GM18951 (cell line): ENCODE measurements around the gene COG5.

Source experiments
- POLR2A ChIP-seq: IDR thresholded peaks from 4 replicates; pipeline ENCODE4 v1.6.1; 2011; ENCODE audit warnings: mild to moderate bottlenecking; ENCODE audit not compliant: insufficient read length, insufficient read depth; ENCODE audit errors: extremely low read depth
- in situ Hi-C: fragments of 300-500 bp; cut with MboI; formaldehyde crosslinking; loops from one replicate; pipeline ENCODE4 v1.12.0; 2022; ENCODE audit warnings: low sequenced_read_pairs, mixed read lengths, inconsistent platforms; ENCODE audit not compliant: unreplicated experiment

The COG5 gene

GRCh38 chr7:107480932-107481331 is 82.8 kb downstream of the COG5 start:
- no peak for TF ChIP-seq POLR2A
- in situ Hi-C loops = no loop called here

- TF ChIP-seq POLR2A = no peak
- in situ Hi-C loops = no loop called here
Observed at GRCh38 chr7:107479303-107479702, 84.4 kb downstream of the COG5 start.

GRCh38 chr7:107474104-107474521 is 89.6 kb downstream of the COG5 start:
- in situ Hi-C loops = no loop called here
- TF ChIP-seq POLR2A = no peak

- in situ Hi-C loops = no loop called here
- TF ChIP-seq POLR2A = no peak
Observed at GRCh38 chr7:107472116-107472515, 91.6 kb downstream of the COG5 start.

GRCh38 chr7:107471292-107472070 is 92.2 kb downstream of the COG5 start:
- in situ Hi-C loops = no loop called here
- TF ChIP-seq POLR2A = no peak

- no peak for TF ChIP-seq POLR2A
- in situ Hi-C loops = no loop called here
Observed at GRCh38 chr7:107469929-107470328, 93.8 kb downstream of the COG5 start, which contains the start of gene GPR22. GPR22 (plus strand) TSS chr7:107470057; CDS start chr7:107474061, 4,004 bp downstream.

GRCh38 chr7:107468824-107469223 is 94.9 kb downstream of the COG5 start:
- in situ Hi-C loops = no loop called here
- TF ChIP-seq POLR2A = no peak

GRCh38 chr7:107467972-107468371 is 95.7 kb downstream of the COG5 start:
- in situ Hi-C loops = no loop called here
- no peak for TF ChIP-seq POLR2A

GRCh38 chr7:107464666-107465226 is 99.0 kb downstream of the COG5 start:
- TF ChIP-seq POLR2A = no peak
- in situ Hi-C loops = no loop called here

GRCh38 chr7:107463139-107464078 is 100.3 kb downstream of the COG5 start:
- in situ Hi-C loops = no loop called here
- no peak for TF ChIP-seq POLR2A

- no peak for TF ChIP-seq POLR2A
- in situ Hi-C loops = no loop called here
Observed at GRCh38 chr7:107461938-107462533, 101.7 kb downstream of the COG5 start.

GRCh38 chr7:107453388-107453787 is 110.3 kb downstream of the COG5 start:
- in situ Hi-C loops = loop anchor here (10.0 kb wide), 1 partner anchor 271 kb away; no protein-coding TSS in a partner anchor
- TF ChIP-seq POLR2A = no peak

- in situ Hi-C loops = loop anchor here (10.0 kb wide), 1 partner anchor 274 kb away; no protein-coding TSS in a partner anchor
Observed at GRCh38 chr7:107450970-107451369, 112.8 kb downstream of the COG5 start.

More at GRCh38 chr7:107450970-107451369, 112.8 kb downstream of the COG5 start:
- TF ChIP-seq POLR2A = no peak
